ENCODE results near the gene EDNRA. TPM values are rescaled to one million over a fixed set of nuclear protein-coding genes. Genes with fewer than 3 reads are reported as not detected.
A peak's percentile ranks its signal among the peaks of the same experiment; 100 is the strongest.

The EDNRA gene
- total and polyA plus RNA-seq, 8 donors: 0.58 to 24.6 (median 4.1) TPM; not detected in 1

- TF ChIP-seq POLR2A (IDR thresholded peaks at IDR 0.05) (no peak), POLR2AphosphoS5 (IDR thresholded peaks at IDR 0.05) (no peak), EP300 (IDR thresholded peaks at IDR 0.05) (no peak)
- TF ChIP-seq, protein P1, sequence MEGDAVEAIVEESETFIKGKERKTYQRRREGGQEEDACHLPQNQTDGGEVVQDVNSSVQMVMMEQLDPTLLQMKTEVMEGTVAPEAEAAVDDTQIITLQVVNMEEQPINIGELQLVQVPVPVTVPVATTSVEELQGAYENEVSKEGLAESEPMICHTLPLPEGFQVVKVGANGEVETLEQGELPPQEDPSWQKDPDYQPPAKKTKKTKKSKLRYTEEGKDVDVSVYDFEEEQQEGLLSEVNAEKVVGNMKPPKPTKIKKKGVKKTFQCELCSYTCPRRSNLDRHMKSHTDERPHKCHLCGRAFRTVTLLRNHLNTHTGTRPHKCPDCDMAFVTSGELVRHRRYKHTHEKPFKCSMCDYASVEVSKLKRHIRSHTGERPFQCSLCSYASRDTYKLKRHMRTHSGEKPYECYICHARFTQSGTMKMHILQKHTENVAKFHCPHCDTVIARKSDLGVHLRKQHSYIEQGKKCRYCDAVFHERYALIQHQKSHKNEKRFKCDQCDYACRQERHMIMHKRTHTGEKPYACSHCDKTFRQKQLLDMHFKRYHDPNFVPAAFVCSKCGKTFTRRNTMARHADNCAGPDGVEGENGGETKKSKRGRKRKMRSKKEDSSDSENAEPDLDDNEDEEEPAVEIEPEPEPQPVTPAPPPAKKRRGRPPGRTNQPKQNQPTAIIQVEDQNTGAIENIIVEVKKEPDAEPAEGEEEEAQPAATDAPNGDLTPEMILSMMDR (IDR thresholded peaks at IDR 0.05): no peak
- Histone ChIP-seq H3K4me3 (no peak overlapping the region), H3K36me3 (no peaks in the 10 kb centered on the region), H3K4me1 (peaks cover 0 to 21% (median 8%) of the 10 kb centered on the region in 4 donors), H3K27ac (no peak overlapping the region), H3K9me3 (peaks cover 0 to 11% (median 3%) of the 10 kb centered on the region in 4 donors), H3K27me3 (no peaks in the 10 kb centered on the region)
- intact Hi-C loops (cut with DNase I; ENCODE audit: low total_unique reads): loop anchor here (10.0 kb wide), 1 partner anchor 421 kb away; no protein-coding TSS in a partner anchor
- 36 to 62% (median 46%) methylated on average over 3 of the region's 3 CpGs for WGBS, 5 donors
- peak in 1 of 2 donors; percentile 14 for DNase-seq
Observed at GRCh38 chr4:147586032-147586431, 105.1 kb downstream of the EDNRA start.

GRCh38 chr4:147586637-147587036 is 105.7 kb downstream of the EDNRA start:
- TF ChIP-seq POLR2AphosphoS5 (IDR thresholded peaks at IDR 0.05) (no peak), POLR2A (IDR thresholded peaks at IDR 0.05) (no peak), EP300 (IDR thresholded peaks at IDR 0.05) (no peak)
- TF ChIP-seq, protein P1 (IDR thresholded peaks at IDR 0.05): no peak
- intact Hi-C loops (cut with DNase I; ENCODE audit: low total_unique reads): loop anchor here (10.0 kb wide), 1 partner anchor 422 kb away; no protein-coding TSS in a partner anchor
- H3K27ac ChIP-seq: no peak overlapping the region
- H3K4me3 ChIP-seq: no peak overlapping the region
- H3K4me1 ChIP-seq: peaks cover 0 to 21% (median 8%) of the 10 kb centered on the region in 4 donors
- 74 to 85% (median 79%) methylated on average over 4 of the region's 4 CpGs for WGBS, 5 donors
- no peaks in the 10 kb centered on the region for H3K27me3 ChIP-seq
- no peak for DNase-seq
- H3K36me3 ChIP-seq: no peaks in the 10 kb centered on the region
- peaks cover 0 to 11% (median 3%) of the 10 kb centered on the region in 4 donors for H3K9me3 ChIP-seq

DNA sequence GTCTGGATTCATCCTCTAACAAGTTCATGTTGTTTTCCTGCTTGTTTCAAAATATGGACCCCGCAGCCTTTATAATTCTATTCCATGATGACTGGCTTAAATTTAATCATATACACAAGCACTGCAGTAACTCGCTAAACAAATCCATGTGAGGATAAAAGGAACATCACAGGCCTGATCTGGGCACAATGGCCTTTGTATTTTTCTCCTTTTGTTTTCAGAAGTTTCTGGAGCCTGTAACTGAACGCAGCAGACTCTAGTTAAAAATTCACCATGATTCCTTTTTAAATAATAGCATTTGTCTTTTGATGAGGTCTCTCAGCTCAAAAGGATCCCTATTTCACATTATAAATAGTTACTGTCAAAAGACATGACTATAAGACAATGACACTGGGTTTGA is 106.1 kb downstream of the EDNRA start:
- Histone ChIP-seq H3K27ac (no peak overlapping the region), H3K36me3 (no peaks in the 10 kb centered on the region), H3K27me3 (no peaks in the 10 kb centered on the region), H3K4me1 (peaks cover 0 to 21% (median 8%) of the 10 kb centered on the region in 4 donors), H3K4me3 (no peak overlapping the region), H3K9me3 (peaks cover 0 to 11% (median 3%) of the 10 kb centered on the region in 4 donors)
- DNase-seq: no peak
- TF ChIP-seq POLR2AphosphoS5 (IDR thresholded peaks at IDR 0.05) (no peak), POLR2A (IDR thresholded peaks at IDR 0.05) (no peak), EP300 (IDR thresholded peaks at IDR 0.05) (no peak)
- TF ChIP-seq, protein P1 (IDR thresholded peaks at IDR 0.05): no peak
- WGBS, 5 donors: 74 to 87% (median 79%) methylated on average over 3 of the region's 3 CpGs
- intact Hi-C loops (cut with DNase I; ENCODE audit: low total_unique reads): loop anchor here (10.0 kb wide), 1 partner anchor 422 kb away; no protein-coding TSS in a partner anchor

DNA sequence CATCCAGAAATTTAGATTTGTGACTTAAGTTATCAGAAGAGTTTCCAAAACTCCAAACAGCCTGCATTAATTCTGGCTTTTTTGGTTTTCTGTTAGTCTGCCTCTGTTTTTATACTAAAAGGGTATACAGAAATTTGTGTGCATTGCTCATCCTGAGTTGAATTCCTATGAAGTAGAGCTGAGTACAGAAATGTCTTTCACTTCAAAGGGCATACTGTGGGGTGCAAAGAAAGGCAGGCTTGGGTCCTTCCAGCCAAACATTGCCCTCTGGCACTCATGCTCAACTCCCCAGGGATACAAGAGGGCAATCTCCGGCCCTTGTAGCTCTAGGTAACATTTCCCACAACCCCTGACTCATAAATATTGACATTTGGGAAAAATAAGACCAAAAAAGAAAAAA is 108.7 kb downstream of the EDNRA start:
- peaks cover 0 to 5% (median under 1%) of the 10 kb centered on the region in 4 donors for H3K9me3 ChIP-seq
- no peak overlapping the region for H3K4me3 ChIP-seq
- H3K27ac ChIP-seq: no peak overlapping the region
- whole genome bisulfite sequencing, 5 donors: 54 to 80% (median 67%) methylated on average over 1 of the region's 1 CpG
- TF ChIP-seq POLR2A (IDR thresholded peaks at IDR 0.05) (no peak), EP300 (IDR thresholded peaks at IDR 0.05) (no peak), POLR2AphosphoS5 (IDR thresholded peaks at IDR 0.05) (no peak)
- TF ChIP-seq, protein P1 (IDR thresholded peaks at IDR 0.05): no peak
- no peak for DNase-seq
- peaks cover 0 to 16% (median 5%) of the 10 kb centered on the region in 4 donors for H3K4me1 ChIP-seq
- intact Hi-C loops (cut with DNase I; ENCODE audit: low total_unique reads): loop anchor here (10.0 kb wide), 1 partner anchor 425 kb away; no protein-coding TSS in a partner anchor
- H3K27me3 ChIP-seq: no peaks in the 10 kb centered on the region
- no peaks in the 10 kb centered on the region for H3K36me3 ChIP-seq
